Prostate gland (tissue), 2 donors: Measurements from ENCODE around the gene DMAC2L. TPM values are rescaled to one million over a fixed set of nuclear protein-coding genes. Genes with fewer than 3 reads are reported as not detected.
A peak's percentile ranks its signal among the peaks of the same experiment; 100 is the strongest.

ENCODE experiments used
- DNase-seq: peaks from one replicate; pipeline ENCODE4 v3.0.0-alpha.2; 2019; ENCODE audit warnings: low spot score
- H3K27ac ChIP-seq, 2 donors: fragments of 200-600 bp; sonication (generic); 2 replicates each; pipeline ENCODE4 v1.5.1; 2017 to 2019
- H3K27me3 ChIP-seq: fragments of 200-600 bp; sonication (generic); replicated peaks from 2 replicates; pipeline ENCODE4 v1.5.1; 2019; ENCODE audit not compliant: insufficient read depth
- H3K36me3 ChIP-seq, 2 donors: fragments of 200-600 bp; sonication (generic); 1 replicate in 1 of 2; 2 replicates in 1 of 2; pipeline versions ENCODE4 v1.5.1 to v1.8.1; 2017 to 2019
- H3K4me1 ChIP-seq: fragments of 200-600 bp; sonication (generic); replicated peaks from 2 replicates; pipeline ENCODE4 v1.5.1; 2019
- H3K4me3 ChIP-seq, 2 donors: fragments of 200-600 bp; sonication (generic); 2 replicates each; pipeline ENCODE4 v1.5.1; 2017 to 2019
- H3K9me3 ChIP-seq: fragments of 200-600 bp; sonication (generic); 2 replicates; pipeline ENCODE4 v1.5.1; 2017
- POLR2A ChIP-seq: fragments of 450-650 bp; IDR thresholded peaks from one replicate; pipeline ENCODE4 v1.6.1; 2016; ENCODE audit warnings: antibody characterized with exemption, mild to moderate bottlenecking
- POLR2AphosphoS5 ChIP-seq: sonication (generic); formaldehyde crosslinking; IDR thresholded peaks from one replicate; pipeline ENCODE4 v1.6.1; 2017; ENCODE audit warnings: antibody characterized with exemption
- WGBS: methylation state at CpG from one replicate; pipeline ENCODE4 v1.1.5; 2018; 5-methylcytosine and 5-hydroxymethylcytosine counted together
- intact Hi-C: fragments of 100-400 bp; cut with DNase I; formaldehyde crosslinking; loops from one replicate; pipeline ENCODE4 v1.14.2; 2022
- total RNA-seq, 2 donors: library from RNA; depleted of rRNA; stranded (reverse); fragments of >200 nt; gene quantifications; one replicate each; pipeline ENCODE4 v1.1.0, GENCODE V29; 2016
- TF ChIP-seq, protein P1 (sequence below), 4 experiments: fragments of 200-600 bp in 2 of 4; fragments of 450-650 bp in 2 of 4; sonication (generic) in 2 of 4; IDR thresholded peaks; 1 replicate in 3 of 4; 2 replicates in 1 of 4; pipeline ENCODE4 v1.5.1; 2016 to 2019; ENCODE audit warnings: antibody characterized with exemption in 4 of 4, mild to moderate bottlenecking in 2 of 4, moderate library complexity in 2 of 4

Gene DMAC2L
- total RNA-seq, 2 donors from 2014 or later: 6.9 to 24.5 TPM

- Histone ChIP-seq H3K36me3 (no peaks in the 10 kb centered on the region), H3K9me3 (no peaks in the 10 kb centered on the region), H3K27ac (peak overlapping the region in 1 of 2 donors; percentile 32), H3K27me3 (no peaks in the 10 kb centered on the region), H3K4me1 (peaks cover 3% of the 10 kb centered on the region), H3K4me3 (no peak overlapping the region)
- 98% methylated on average over 8 of the region's 8 CpGs for WGBS
- TF ChIP-seq POLR2A (no peak), POLR2AphosphoS5 (no peak)
- TF ChIP-seq, protein P1, sequence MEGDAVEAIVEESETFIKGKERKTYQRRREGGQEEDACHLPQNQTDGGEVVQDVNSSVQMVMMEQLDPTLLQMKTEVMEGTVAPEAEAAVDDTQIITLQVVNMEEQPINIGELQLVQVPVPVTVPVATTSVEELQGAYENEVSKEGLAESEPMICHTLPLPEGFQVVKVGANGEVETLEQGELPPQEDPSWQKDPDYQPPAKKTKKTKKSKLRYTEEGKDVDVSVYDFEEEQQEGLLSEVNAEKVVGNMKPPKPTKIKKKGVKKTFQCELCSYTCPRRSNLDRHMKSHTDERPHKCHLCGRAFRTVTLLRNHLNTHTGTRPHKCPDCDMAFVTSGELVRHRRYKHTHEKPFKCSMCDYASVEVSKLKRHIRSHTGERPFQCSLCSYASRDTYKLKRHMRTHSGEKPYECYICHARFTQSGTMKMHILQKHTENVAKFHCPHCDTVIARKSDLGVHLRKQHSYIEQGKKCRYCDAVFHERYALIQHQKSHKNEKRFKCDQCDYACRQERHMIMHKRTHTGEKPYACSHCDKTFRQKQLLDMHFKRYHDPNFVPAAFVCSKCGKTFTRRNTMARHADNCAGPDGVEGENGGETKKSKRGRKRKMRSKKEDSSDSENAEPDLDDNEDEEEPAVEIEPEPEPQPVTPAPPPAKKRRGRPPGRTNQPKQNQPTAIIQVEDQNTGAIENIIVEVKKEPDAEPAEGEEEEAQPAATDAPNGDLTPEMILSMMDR (IDR thresholded peaks at IDR 0.05): no peak
- DNase-seq: no peak
- intact Hi-C loops: no loop called here
Measured at GRCh38 chr14:50334211-50334610, 22.1 kb downstream of the DMAC2L start.

DNA sequence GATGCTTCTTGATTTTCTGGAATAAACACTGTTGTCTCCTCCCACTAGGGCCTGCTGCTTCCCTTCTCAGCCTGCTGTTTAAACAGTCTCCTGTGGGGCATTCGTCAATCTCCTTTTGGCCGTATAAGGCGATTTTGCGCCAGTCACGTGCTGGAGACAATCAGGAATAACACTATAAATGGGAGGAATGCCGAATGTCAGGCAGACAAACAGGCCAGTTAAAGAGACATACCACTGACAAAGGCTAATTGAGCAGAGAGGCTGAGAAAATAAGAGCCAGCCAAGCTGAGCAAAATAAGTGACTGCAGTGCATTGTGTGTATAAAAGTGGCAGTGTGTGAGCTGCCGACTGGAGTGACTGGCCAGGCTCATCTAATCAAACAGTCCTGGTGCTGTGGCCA is 23.3 kb downstream of the DMAC2L start:
- Histone ChIP-seq H3K4me1 (peaks cover 3% of the 10 kb centered on the region), H3K36me3 (no peaks in the 10 kb centered on the region), H3K27me3 (no peaks in the 10 kb centered on the region), H3K4me3 (no peak overlapping the region), H3K27ac (peak overlapping the region; percentile 32 to 62), H3K9me3 (no peaks in the 10 kb centered on the region)
- intact Hi-C loops: no loop called here
- TF ChIP-seq, protein P1 (IDR thresholded peaks at IDR 0.05): peak in 1 of 4 experiments; percentile 21
- peak; percentile 82 for TF ChIP-seq POLR2AphosphoS5
- TF ChIP-seq POLR2A: no peak
- WGBS: 24% methylated on average over 7 of the region's 7 CpGs
- DNase-seq: peak; percentile 29

GRCh38 chr14:50335989-50336824 is 24.1 kb downstream of the DMAC2L start:
- H3K4me3 ChIP-seq: no peak overlapping the region
- DNase-seq: no peak
- H3K27ac ChIP-seq: peak overlapping the region; percentile 32 to 62
- H3K36me3 ChIP-seq: no peaks in the 10 kb centered on the region
- no peaks in the 10 kb centered on the region for H3K27me3 ChIP-seq
- H3K4me1 ChIP-seq: peaks cover 3% of the 10 kb centered on the region
- intact Hi-C loops: no loop called here
- H3K9me3 ChIP-seq: no peaks in the 10 kb centered on the region
- WGBS: 62% methylated on average over 7 of the region's 7 CpGs
- TF ChIP-seq, protein P1 (IDR thresholded peaks at IDR 0.05): no peak
- TF ChIP-seq POLR2AphosphoS5: no peak
- TF ChIP-seq POLR2A: no peak

GRCh38 chr14:50338587-50338986 is 26.5 kb downstream of the DMAC2L start:
- no peak overlapping the region for H3K4me3 ChIP-seq
- no peak for TF ChIP-seq POLR2A
- TF ChIP-seq, protein P1 (IDR thresholded peaks at IDR 0.05): no peak
- TF ChIP-seq POLR2AphosphoS5: no peak
- H3K4me1 ChIP-seq: peaks cover 4% of the 10 kb centered on the region
- intact Hi-C loops: no loop called here
- DNase-seq: no peak
- no peaks in the 10 kb centered on the region for H3K27me3 ChIP-seq
- H3K27ac ChIP-seq: peak overlapping the region in 1 of 2 donors; percentile 23
- H3K9me3 ChIP-seq: no peaks in the 10 kb centered on the region
- WGBS: 97% methylated on average over 2 of the region's 2 CpGs
- H3K36me3 ChIP-seq: no peaks in the 10 kb centered on the region
